ENCODE measurements around the gene MMP25.
"Not testable (repeated sequence)": the region's sequence is repeated elsewhere in the genome, so short reads cannot be mapped to it uniquely, and the experiment has no call there.

- TF ChIP-seq CTCF, POLR2A (IDR thresholded peaks at IDR 0.05): not testable (repeated sequence)
These were observed 35.6 kb downstream of the MMP25 start for GRCh38 chr16:3081957-3082356.

Data from lower leg skin (tissue), 3 donors.